Muscle of back (tissue), 13 donors: Measurements from ENCODE around the gene CGREF1. TPM values are rescaled to one million over a fixed set of nuclear protein-coding genes. Genes with fewer than 3 reads are reported as not detected.

Source experiments
- DNase-seq, 3 donors: peaks; one replicate each; pipeline versions ENCODE4 v3.0.0 to v3.0.0-alpha.2; 2013
- long read RNA-seq, 9 donors: transcript quantifications; one replicate each; lab custom pipeline, GENCODE V29; 2026
- polyA plus RNA-seq, 10 donors: library from polyadenylated mRNA; unstranded; fragments of 120-200 nt; gene quantifications; one replicate each; pipeline ENCODE4 v1.2.1, GENCODE V29; 2013; ENCODE audit not compliant: insufficient read length in 10 of 10

CGREF1 gene
- 1 to 10 TPM; 1.3 to 5.6 (median 3.2) TPM for polyA plus RNA-seq
- long read RNA-seq, donor 1, result 0 reads
- long read RNA-seq, donor 2, result 0 reads
- long read RNA-seq, donor 3, result 0 reads
- long read RNA-seq, donor 4, result 0 reads
- long read RNA-seq, donor 5, result 0 reads
- long read RNA-seq, donor 6, partial matches to known transcripts, result 0 of 1 reads
- long read RNA-seq, donor 6, other reads (novel, unspliced or antisense), result 0 of 1 reads
- long read RNA-seq, donor 7, partial matches to known transcripts, result 0 of 1 reads
- long read RNA-seq, donor 7, other reads (novel, unspliced or antisense), result 0 of 1 reads
- long read RNA-seq, donor 8, result 0 reads
- long read RNA-seq, donor 9, result 0 reads

DNA sequence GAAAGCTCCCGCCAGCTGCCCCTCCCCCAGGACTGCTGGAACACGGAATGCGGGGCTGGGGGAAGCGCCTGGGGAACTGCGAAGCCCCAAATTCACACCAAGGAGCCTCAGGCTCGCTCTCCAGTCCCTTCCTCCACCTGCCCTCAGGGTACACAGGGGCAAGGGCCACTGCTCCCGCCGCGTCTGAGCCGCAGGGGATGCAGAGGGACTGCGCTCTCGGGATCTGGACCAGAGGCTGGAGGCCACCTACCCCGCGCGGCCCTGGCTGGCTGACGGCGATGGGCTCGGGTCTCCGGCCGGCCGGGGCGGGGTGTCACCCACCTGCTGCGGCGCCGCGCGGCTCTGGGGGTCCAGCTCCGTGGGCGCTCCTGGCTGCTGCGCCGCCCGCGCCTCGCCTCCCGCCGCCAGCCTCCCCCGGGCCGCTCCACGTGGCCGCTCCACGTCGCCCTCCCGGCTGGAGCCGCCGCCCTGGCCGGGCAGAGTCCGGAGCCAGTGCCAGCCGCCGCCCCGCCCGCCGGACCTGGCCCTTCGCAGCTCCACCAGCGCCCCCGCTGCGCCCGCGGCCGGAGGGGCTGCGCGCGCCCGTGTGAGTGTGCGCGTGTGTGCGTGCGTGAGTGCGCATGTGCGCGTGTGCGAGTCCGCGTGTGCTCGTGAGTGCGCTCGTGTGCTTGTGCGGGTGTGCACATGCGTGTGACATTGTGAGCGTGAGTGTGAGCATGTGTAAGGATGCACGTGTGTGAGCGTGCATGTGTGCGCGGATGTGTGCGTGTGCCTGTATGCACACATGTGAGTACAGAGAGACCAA, at the start of gene CGREF1:
TSS of gene CGREF1 (minus strand) at position 604 of the 805 bp plus-strand sequence. CDS start 14,762 bp downstream, outside the sequence.
- DNase-seq, result no peak

DNA sequence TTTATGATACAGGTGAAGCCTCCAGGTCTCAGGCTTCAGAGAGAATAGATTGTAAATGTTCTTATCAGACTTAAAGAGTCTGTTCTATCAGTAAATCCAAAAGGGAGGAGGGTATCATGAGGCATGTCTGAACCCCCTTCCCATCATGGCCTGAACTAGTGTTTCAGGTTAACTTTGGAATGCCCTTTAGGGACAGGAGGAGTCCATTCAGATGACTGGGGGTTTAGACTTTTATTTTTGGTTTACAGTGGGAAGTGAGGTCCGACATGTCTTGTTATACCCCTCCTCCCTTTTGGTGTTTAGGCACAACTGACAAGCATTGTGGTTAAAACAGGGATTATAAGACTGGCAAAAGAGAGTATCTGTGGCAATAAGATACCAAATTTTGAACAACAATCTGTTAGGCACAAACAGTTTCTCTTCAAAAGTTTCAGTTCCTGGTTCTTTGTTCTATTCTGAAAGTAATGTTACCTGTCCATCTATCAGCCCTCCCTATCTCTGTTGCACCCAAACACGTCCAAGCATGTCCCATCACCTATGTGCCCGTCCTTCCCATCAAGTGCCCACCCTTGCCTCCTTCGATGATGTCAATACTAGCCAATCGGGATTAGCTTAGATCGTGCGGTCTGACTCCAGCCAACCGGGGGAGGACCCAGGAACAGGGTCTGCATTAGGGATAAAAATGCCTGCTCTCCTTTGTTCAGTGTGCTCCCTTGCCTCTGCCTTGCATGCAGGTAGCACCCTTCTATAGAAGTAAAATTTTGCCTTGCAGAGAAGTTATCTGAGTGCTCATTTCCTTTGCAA, 46.2 kb upstream of the CGREF1 start:
- DNase-seq, result no peak

- DNase-seq, result no peak
Observed at GRCh38 chr2:27162151-27163121, 43.5 kb upstream of the CGREF1 start.

- DNase-seq, result no peak
Observed at GRCh38 chr2:27160191-27160590, 41.3 kb upstream of the CGREF1 start.

- DNase-seq, result no peak
Observed at GRCh38 chr2:27159271-27159670, 40.3 kb upstream of the CGREF1 start.

- DNase-seq, result no peak
Observed at GRCh38 chr2:27158468-27158867, 39.5 kb upstream of the CGREF1 start.

DNA sequence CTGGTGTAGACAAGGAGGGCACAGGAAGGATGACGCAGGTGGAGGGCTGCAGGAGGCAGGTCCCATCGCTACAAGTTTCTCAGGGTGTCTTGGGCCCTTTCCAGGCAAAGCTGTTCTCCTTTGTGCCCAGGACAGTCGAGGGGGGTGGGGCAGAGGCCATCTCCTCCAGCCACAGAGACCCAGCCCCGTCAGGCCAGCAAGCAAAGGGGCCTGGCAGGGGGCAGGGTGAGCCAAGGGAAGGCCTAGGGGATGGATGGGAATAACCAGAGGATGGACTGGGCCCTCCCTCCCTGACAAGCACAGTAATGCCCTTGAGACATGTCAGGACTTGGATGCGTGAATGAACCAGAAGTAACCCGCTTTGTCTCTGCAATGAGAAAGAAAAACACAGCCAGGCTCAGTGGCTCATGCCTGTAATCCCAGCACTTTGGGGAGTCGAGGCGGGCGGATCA, 36.2 kb upstream of the CGREF1 start:
- DNase-seq, result peak in 1 of 3 donors; percentile 7

- peak in 1 of 3 donors; percentile 46 for DNase-seq
Observed at GRCh38 chr2:27154488-27154887, 35.6 kb upstream of the CGREF1 start.

- DNase-seq, result no peak
Observed at GRCh38 chr2:27152796-27153464, 34.0 kb upstream of the CGREF1 start.

DNA sequence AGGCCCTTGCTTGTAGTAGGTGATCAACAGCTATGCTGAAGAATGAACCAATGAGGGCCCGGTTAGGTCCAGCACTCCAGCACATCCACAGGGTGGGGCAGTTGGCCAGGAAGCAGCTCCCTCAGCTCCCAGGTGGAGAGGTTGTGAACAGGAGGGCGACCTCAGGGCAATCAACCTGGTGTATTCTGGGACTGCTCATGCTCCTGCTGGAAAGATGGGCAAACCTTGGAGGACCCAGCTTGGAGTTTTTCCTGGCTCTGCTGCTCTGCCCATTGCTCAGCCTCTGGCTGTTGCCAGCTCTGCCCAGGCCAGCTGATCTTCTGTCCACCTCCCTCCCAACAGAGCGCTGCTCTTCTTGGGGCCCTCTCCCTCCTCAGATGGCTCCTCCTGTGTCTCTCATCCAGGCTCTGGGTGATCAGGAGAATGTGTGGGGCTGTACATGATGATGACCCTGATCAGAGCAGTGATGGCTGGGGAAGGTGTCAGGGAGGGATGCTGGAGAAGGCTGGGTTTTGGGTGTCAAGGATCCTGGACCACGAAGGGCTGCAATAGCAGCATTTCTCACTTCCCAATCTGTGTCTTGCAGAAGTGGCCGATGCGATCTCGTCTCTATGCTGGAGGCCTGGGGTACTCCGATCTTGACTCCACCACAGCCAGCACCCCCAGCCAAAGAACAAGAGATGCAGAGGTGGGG, 33.3 kb upstream of the CGREF1 start:
- DNase-seq, result no peak

DNA sequence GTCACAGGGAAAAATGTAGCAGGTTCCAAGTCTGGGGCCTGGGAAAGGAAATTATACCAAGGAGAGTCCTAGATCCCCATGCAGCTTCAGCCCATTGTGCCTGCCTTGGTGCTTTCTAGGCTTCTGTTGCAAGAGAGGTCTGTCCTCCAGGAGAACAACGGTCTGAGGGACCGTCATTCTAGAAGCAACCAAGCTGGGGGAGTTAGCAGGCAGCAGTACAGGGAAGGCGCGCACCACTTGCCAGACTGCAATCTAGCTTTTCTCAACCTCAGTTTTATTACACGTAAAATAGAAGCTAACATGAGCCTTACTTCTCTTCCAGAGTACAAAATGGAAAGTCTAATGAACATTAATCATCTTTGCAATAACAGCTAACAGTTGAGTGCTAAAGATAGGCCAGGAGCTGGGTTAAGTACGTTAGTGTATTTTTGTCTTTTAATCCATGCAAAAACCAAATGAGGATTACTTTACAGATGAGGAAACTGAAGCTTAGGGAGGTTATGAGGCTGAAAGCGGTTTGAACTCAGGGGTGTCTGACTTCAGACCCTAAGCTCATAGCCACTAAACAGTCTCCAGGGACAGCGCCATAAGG, 31.8 kb upstream of the CGREF1 start:
- no peak for DNase-seq

- no peak for DNase-seq
Observed at GRCh38 chr2:27149570-27150405, 30.9 kb upstream of the CGREF1 start.

DNA sequence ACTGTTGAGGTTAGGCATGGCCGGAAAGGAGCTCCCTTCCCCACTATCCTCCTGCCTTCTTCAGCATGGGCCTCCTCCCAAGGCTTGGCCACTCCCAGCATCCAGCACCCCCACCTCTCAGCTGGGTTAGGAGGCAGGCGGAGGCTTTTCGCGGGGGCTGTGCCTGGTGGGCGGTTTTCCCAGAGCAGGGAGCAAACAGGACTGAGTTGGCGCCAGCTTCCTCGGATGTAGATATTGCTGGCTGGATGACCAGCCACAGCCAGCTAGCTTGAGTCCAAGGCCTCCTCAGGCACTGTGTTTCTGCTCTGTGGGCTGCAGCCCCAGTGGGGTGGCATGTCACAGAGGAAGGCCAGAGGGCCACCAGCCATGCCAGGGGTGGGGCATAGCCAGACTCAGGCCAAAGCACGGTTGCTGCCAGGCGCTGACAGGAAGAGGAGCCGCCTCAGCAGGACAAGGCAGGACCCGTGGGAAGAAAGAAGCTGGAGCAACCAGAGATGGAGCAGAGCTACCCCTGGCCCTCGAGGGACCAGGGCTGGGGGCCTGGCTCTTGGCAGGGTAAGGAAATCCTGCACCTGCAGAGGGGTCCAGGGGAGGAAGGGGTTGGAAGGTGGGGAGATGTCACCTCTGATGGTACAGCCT, 30.0 kb upstream of the CGREF1 start, which contains the start of gene TCF23:
TSS of gene TCF23 (plus strand) at position 204 of the 639 bp plus-strand sequence. CDS start at position 334, 130 bp downstream.
- DNase-seq, result peak in 1 of 3 donors; percentile 44

- DNase-seq, result no peak
Observed at GRCh38 chr2:27147935-27148334, 29.0 kb upstream of the CGREF1 start.

DNA sequence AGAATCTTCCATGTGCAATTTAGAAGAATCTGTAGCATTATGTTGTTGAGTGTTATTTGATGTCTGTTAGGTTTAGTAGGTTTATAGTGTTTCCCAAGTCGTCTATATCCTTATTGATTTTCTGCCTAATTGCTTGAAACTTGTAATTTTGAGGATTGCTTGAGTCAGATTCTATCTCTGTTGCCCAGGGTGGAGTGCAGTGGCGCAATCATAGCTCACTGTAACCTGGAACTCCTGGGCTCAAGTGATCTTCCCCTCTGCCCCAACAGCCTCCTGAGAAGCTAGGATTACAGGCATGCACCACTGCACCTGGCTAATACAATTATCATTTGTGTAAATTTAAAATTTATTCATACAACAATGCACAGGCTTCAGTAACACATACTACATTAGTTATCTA, 26.8 kb upstream of the CGREF1 start:
- DNase-seq, result no peak

GRCh38 chr2:27143285-27143684, 24.4 kb upstream of the CGREF1 start:
- no peak for DNase-seq

- no peak for DNase-seq
Observed at GRCh38 chr2:27139310-27139709, 20.4 kb upstream of the CGREF1 start, which contains the start of gene PRR30. PRR30 (minus strand) TSS chr2:27139410; CDS start chr2:27138329, 1,081 bp downstream.
